ENCODE results near the gene MRPL53.

The MRPL53 gene

DNA sequence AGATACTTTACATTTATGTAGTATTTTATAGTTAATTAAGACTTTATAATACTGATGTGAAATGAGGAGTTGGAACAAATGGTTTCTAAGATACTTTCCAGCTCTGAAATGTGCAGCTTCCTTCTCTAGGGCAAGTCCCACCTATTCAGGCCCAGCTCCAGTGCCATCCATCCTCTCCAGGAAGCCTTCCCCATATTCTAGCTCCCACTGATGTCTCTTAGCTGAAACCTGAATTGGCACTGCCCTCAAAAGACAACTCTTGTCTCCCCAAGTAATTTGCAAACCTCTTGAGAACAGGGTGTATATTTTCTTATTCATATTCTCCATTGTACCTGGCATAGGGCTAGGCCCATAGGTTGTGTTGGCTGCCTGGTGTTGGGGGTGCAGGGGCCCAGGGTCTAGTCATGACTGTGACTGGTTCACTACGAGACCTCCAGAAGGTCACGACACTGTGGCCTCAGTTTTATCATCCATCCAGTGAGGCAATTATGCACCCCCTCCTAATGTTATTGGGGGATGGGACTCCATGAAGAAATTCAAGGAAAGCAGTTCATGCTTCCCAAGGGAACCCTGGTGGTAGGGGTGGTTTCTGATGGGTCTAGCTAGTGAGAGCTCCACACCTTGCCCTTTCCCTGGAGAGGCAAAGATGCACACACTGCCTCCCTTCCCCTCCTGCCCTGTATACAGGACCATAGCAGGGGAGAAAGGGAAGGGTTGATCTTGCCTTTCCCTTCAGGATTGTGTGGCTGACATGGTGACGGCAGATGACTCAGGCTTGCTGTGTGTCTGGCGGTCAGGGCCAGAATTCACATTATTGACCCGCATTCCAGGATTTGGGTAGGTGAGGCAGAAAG, 48.1 kb downstream of the MRPL53 start:
- no peak for DNase-seq

GRCh38 chr2:74423231-74424095, 49.0 kb downstream of the MRPL53 start:
- DNase-seq, result no peak

Data from NCI-H1694 (cell line).